Measurements from ENCODE around the gene ZSCAN12.

ZSCAN12 gene

GRCh38 chr6:28333047-28333446, 66.5 kb downstream of the ZSCAN12 start:
- DNase-seq (ENCODE audit: extremely low read depth in 1 of 2, low read depth in 1 of 2), result no peak

GRCh38 chr6:28330041-28330440, 69.5 kb downstream of the ZSCAN12 start:
- DNase-seq (ENCODE audit: extremely low read depth in 1 of 2, low read depth in 1 of 2), result no peak
